A673 (cell line): Measurements from ENCODE around the gene USP10. TPM values are rescaled to one million over a fixed set of nuclear protein-coding genes. Genes with fewer than 3 reads are reported as not detected.

ENCODE experiments used
- BruUV-seq: library from RNA; stranded (reverse); fragments of 400-500 nt; replicated peaks from 2 replicates; lab custom pipeline; 2021; lab: Mats Ljungman, UMichigan
- CTCF ChIA-PET: fragments of 300-600 bp; sonication (Branson Sonifier 250); formaldehyde crosslinking; loops from one replicate; lab custom pipeline; 2022; ENCODE audit warnings: antibody characterized with exemption; lab: Charles Lee
- POLR2A ChIA-PET: fragments of 300-600 bp; sonication (Branson Sonifier 250); formaldehyde crosslinking; loops from one replicate; lab custom pipeline; 2022; ENCODE audit warnings: antibody characterized with exemption; ENCODE audit not compliant: low non-redundant PET; lab: Charles Lee
- DNase-seq: peaks from one replicate; pipeline ENCODE4 v3.0.0-alpha.2; 2015; ENCODE audit warnings: low spot score
- H3K27ac ChIP-seq: fragments of 200-600 bp; sonication (generic); 2 replicates; pipeline ENCODE4 v1.5.1; 2016; ENCODE audit warnings: mixed run types, low read depth, mild to moderate bottlenecking, mixed read lengths, antibody characterized with exemption, low read length; ENCODE audit not compliant: poor library complexity, severe bottlenecking
- H3K27me3 ChIP-seq: fragments of 200-600 bp; sonication (generic); replicated peaks from 2 replicates; pipeline ENCODE4 v1.6.1; 2017; ENCODE audit warnings: mixed run types, low read depth, mild to moderate bottlenecking, mixed read lengths, antibody characterized with exemption, low read length; ENCODE audit not compliant: insufficient read depth, poor library complexity
- H3K36me3 ChIP-seq: fragments of 200-600 bp; sonication (generic); 2 replicates; pipeline ENCODE4 v1.6.1; 2016; ENCODE audit warnings: mixed run types, mild to moderate bottlenecking, mixed read lengths, antibody characterized with exemption, low read length; ENCODE audit not compliant: insufficient read depth, poor library complexity, severe bottlenecking
- H3K4me1 ChIP-seq: fragments of 200-600 bp; sonication (generic); 2 replicates; pipeline ENCODE4 v1.6.1; 2017; ENCODE audit warnings: mixed run types, mild to moderate bottlenecking, mixed read lengths, antibody characterized with exemption, low read length; ENCODE audit not compliant: insufficient read depth, poor library complexity, severe bottlenecking
- H3K4me3 ChIP-seq: fragments of 200-600 bp; sonication (generic); 2 replicates; pipeline ENCODE4 v1.5.1; 2016; ENCODE audit warnings: low read depth, mixed run types, mild to moderate bottlenecking, mixed read lengths, low read length; ENCODE audit not compliant: poor library complexity, severe bottlenecking
- H3K9me3 ChIP-seq: fragments of 200-600 bp; sonication (generic); 2 replicates; pipeline ENCODE4 v1.6.1; 2016; ENCODE audit warnings: mixed run types, low read depth, mild to moderate bottlenecking, mixed read lengths, antibody characterized with exemption, low read length; ENCODE audit not compliant: poor library complexity, severe bottlenecking
- CTCF ChIP-seq: fragments of 300-800, 200-600 bp; sonication (generic); conservative IDR thresholded peaks from 2 replicates; pipeline ENCODE4 v1.5.1; 2017; ENCODE audit warnings: low read depth, mild to moderate bottlenecking, antibody characterized with exemption, low read length, moderate library complexity, mixed read lengths
- EZH2 ChIP-seq: fragments of 200-600 bp; sonication (generic); IDR thresholded peaks from 2 replicates; pipeline ENCODE4 v1.6.1; 2017; ENCODE audit warnings: borderline replicate concordance, low read depth, mild to moderate bottlenecking, mixed read lengths, antibody characterized with exemption, low read length; ENCODE audit not compliant: poor library complexity, severe bottlenecking
- intact Hi-C: fragments of 100-400 bp; cut with micrococcal nuclease; formaldehyde crosslinking; loops from one replicate; pipeline ENCODE4 v1.10.0; 2022; ENCODE audit not compliant: unreplicated experiment
- total RNA-seq: library from RNA; stranded (reverse); gene quantifications from 2 replicates; pipeline ENCODE4 v1.2.3, GENCODE V29; 2021

USP10 gene
- total RNA-seq, 1 experiment from 2014 or later = 171 TPM

GRCh38 chr16:84788920-84789391, 89.2 kb downstream of the USP10 start:
- BruUV-seq = no TSS peak

GRCh38 chr16:84789431-84789830, 89.6 kb downstream of the USP10 start:
- Histone ChIP-seq H3K4me3 (no peak overlapping the region), H3K27ac (no peak overlapping the region), H3K4me1 (peaks cover 12% of the 10 kb centered on the region), H3K27me3 (no peaks in the 10 kb centered on the region), H3K9me3 (no peaks in the 10 kb centered on the region), H3K36me3 (no peaks in the 10 kb centered on the region)
- intact Hi-C loops = no loop called here
- DNase-seq = no peak
- CTCF ChIA-PET = no interaction called here
- no TSS peak for BruUV-seq
- POLR2A ChIA-PET = no interaction called here
- no peak for TF ChIP-seq CTCF
- TF ChIP-seq EZH2 = no peak

More at GRCh38 chr16:84788920-84789391, 89.2 kb downstream of the USP10 start:
- Histone ChIP-seq H3K4me1 (peaks cover 12% of the 10 kb centered on the region), H3K4me3 (no peak overlapping the region), H3K27me3 (no peaks in the 10 kb centered on the region), H3K36me3 (no peaks in the 10 kb centered on the region), H3K9me3 (no peaks in the 10 kb centered on the region), H3K27ac (no peak overlapping the region)
- no peak for DNase-seq
- ChIA-PET CTCF (no interaction called here), POLR2A (no interaction called here)
- no peak for TF ChIP-seq CTCF
- TF ChIP-seq EZH2 = no peak
- intact Hi-C loops = no loop called here

- no peak for DNase-seq
- BruUV-seq = no TSS peak
- intact Hi-C loops = no loop called here
- ChIA-PET POLR2A (no interaction called here), CTCF (no interaction called here)
- no peak overlapping the region for H3K27ac ChIP-seq
- no peaks in the 10 kb centered on the region for H3K9me3 ChIP-seq
- no peak overlapping the region for H3K4me3 ChIP-seq
- TF ChIP-seq EZH2 (no peak), CTCF (no peak)
- H3K4me1 ChIP-seq = peaks cover 11% of the 10 kb centered on the region
- no peaks in the 10 kb centered on the region for H3K27me3 ChIP-seq
- H3K36me3 ChIP-seq = no peaks in the 10 kb centered on the region
These were observed 90.5 kb downstream of the USP10 start for GRCh38 chr16:84790301-84790700.
